ENCODE measurements around the gene KCTD10.

DNA sequence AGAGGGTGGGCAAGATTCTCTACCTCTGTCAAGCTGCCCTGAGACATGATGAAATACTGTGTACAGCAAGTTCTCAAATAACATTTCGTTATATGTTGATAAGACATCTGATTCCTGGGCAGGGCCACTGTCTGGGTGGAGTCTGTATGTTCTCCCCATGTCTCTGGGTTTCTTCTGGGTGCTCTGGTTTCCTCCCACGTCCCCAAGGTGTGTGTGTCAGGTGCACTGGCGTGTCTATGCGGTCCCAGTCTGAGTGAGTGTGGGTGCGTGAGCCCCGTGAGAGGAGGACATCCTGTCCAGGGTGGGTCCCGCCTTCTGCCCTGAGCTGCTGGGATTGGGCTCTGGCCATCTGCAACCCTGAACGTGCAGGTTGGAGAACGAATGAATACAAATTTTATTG is 29.6 kb downstream of the KCTD10 start:
- TF ChIP-seq CTCF (IDR thresholded peaks at IDR 0.05), result no peak
- TF ChIP-seq POLR2A (IDR thresholded peaks at IDR 0.05), result no peak
- TF ChIP-seq EP300 (IDR thresholded peaks at IDR 0.05; ENCODE audit: low read depth), result no peak
- no peak for TF ChIP-seq POLR2AphosphoS5 (IDR thresholded peaks at IDR 0.05)

Data from transverse colon (tissue), 4 donors.